GM20431 (cell line): ENCODE data around the gene RAC3.

Experiments
- in situ Hi-C: fragments of 300-500 bp; cut with MseI, MboI; formaldehyde crosslinking; loops from one replicate; pipeline ENCODE4 v1.15.0; 2020; ENCODE audit warnings: low sequenced_read_pairs; ENCODE audit not compliant: unreplicated experiment

The RAC3 gene

DNA sequence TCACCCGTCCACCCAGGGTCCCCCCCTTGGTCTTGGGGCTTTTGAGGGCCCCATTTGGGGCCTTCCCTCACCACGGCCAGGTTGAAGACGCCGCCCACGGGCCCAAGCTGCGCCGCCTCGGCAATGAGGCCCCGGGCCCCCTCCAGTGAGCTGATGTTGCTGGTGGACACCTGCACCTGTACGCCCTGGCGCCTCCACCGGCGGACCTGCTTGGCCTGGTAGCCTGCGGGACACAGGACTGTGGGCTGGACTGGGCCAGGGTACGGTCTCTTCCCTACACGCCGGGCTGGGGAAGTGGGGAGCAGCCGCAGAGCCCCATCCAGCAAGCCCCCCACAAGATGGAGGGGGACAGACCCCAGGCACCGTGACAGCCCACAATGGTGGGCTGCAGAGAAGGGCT, 51.0 kb downstream of the RAC3 start:
- in situ Hi-C loops: no loop called here

DNA sequence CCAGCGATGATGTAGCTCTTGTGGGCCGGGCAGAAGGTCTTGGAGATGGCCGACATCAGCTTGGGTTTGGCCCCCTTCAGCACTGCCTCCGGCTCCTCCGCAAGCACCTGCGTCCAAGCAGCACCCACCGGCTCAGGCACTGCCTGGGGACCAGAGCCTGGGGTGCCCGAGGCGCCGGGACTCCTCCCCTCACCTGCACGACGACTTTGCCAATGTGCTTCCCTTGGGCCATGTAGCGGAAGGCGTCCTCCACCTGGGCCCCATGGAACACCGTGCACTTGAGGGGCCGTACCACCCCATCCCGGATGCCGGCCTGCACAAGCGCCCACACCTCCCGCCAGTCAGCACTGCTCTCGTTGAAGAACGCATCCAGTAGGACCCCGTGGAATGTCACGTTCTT, 51.5 kb downstream of the RAC3 start:
- in situ Hi-C loops: no loop called here
